HEK293 (cell line): Measurements from ENCODE around the gene B4GALNT4.

Experiments used
- CTCF ChIA-PET: fragments of 350-600 bp; formaldehyde crosslinking; extraction: SDS; loops from one replicate; lab custom pipeline; 2021; ENCODE audit warnings: antibody characterized with exemption; lab: Yijun Ruan, JAX
- POLR2A ChIA-PET: fragments of 300-600 bp; formaldehyde crosslinking; extraction: SDS; loops from one replicate; lab custom pipeline; 2020; ENCODE audit warnings: antibody characterized with exemption, inconsistent platforms; lab: Yijun Ruan, JAX
- H3K27ac ChIP-seq: fragments of 200-500 bp; sonication (Bioruptor generic); 2 replicates; pipeline ENCODE4 v1.5.1; 2014; ENCODE audit warnings: low read depth, low read length, control low read depth, inconsistent platforms; ENCODE audit errors: extremely low read depth
- H3K36me3 ChIP-seq, 2 experiments: fragments of 200-500 bp in 1 of 2; sonication (Bioruptor generic) in 1 of 2; 1 replicate in 1 of 2; 2 replicates in 1 of 2; pipeline ENCODE4 v1.5.1; 2014 to 2017; ENCODE audit warnings: inconsistent platforms in 2 of 2, low read length in 2 of 2; ENCODE audit not compliant: control insufficient read depth in 2 of 2, insufficient read depth in 1 of 2
- H3K4me1 ChIP-seq: fragments of 200-500 bp; sonication (Bioruptor generic); 2 replicates; pipeline ENCODE4 v1.5.1; 2014; ENCODE audit warnings: mild to moderate bottlenecking, low read length, inconsistent platforms; ENCODE audit not compliant: control insufficient read depth, insufficient read depth
- H3K4me3 ChIP-seq: 2 replicates; pipeline ENCODE4 v1.5.1; 2011; ENCODE audit warnings: low read depth, mild to moderate bottlenecking, control low read depth, low read length, moderate library complexity
- H3K9me3 ChIP-seq: fragments of 200-500 bp; sonication (Bioruptor generic); 2 replicates; pipeline ENCODE4 v1.5.1; 2014; ENCODE audit warnings: low read depth, low read length, inconsistent platforms; ENCODE audit not compliant: control insufficient read depth, insufficient read depth
- EGR2 ChIP-seq: fragments of 450-650 bp; formaldehyde crosslinking; IDR thresholded peaks from 2 replicates; pipeline ENCODE4 v1.5.1; 2016; ENCODE audit warnings: low read depth, missing biosample characterization, missing genetic modification characterization
- HOXD13 ChIP-seq: sonication (generic); formaldehyde crosslinking; IDR thresholded peaks from 2 replicates; pipeline ENCODE4 v1.8.0; 2022; ENCODE audit warnings: missing genetic modification reagents, borderline replicate concordance
- KLF1 ChIP-seq: fragments of 450-650 bp; formaldehyde crosslinking; IDR thresholded peaks from 2 replicates; pipeline ENCODE4 v1.5.1; 2016; ENCODE audit warnings: missing biosample characterization, missing genetic modification characterization
- KLF17 ChIP-seq: fragments of 450-650 bp; formaldehyde crosslinking; IDR thresholded peaks from 2 replicates; pipeline ENCODE4 v1.5.1; 2016; ENCODE audit warnings: missing biosample characterization, missing genetic modification characterization
- KLF8 ChIP-seq: fragments of 450-650 bp; formaldehyde crosslinking; IDR thresholded peaks from 2 replicates; pipeline ENCODE4 v1.5.1; 2016; ENCODE audit warnings: missing biosample characterization, missing genetic modification characterization
- PBX3 ChIP-seq: sonication (generic); formaldehyde crosslinking; IDR thresholded peaks from 2 replicates; pipeline ENCODE4 v1.8.1; 2022; ENCODE audit warnings: mild to moderate bottlenecking, moderate library complexity, missing genetic modification reagents
- PRDM1 ChIP-seq: fragments of 450-650 bp; formaldehyde crosslinking; IDR thresholded peaks from 2 replicates; pipeline ENCODE4; 2016; ENCODE audit warnings: missing biosample characterization, missing genetic modification characterization
- REST ChIP-seq: fragments of 450-650 bp; formaldehyde crosslinking; IDR thresholded peaks from 2 replicates; pipeline ENCODE4 v1.5.1; 2016; ENCODE audit warnings: missing biosample characterization, missing genetic modification characterization
- SP2 ChIP-seq: fragments of 450-650 bp; formaldehyde crosslinking; IDR thresholded peaks from 2 replicates; pipeline ENCODE4 v1.5.1; 2016; ENCODE audit warnings: missing biosample characterization, missing genetic modification characterization
- TRIM28 ChIP-seq: IDR thresholded peaks from 2 replicates; pipeline ENCODE4 v1.6.1; 2011; ENCODE audit warnings: low read length, control low read depth, borderline replicate concordance
- YY2 ChIP-seq: fragments of 450-650 bp; formaldehyde crosslinking; IDR thresholded peaks from 2 replicates; pipeline ENCODE4 v1.5.1; 2016; ENCODE audit warnings: missing biosample characterization, missing genetic modification characterization
- ZBTB20 ChIP-seq: fragments of 450-650 bp; formaldehyde crosslinking; IDR thresholded peaks from 2 replicates; pipeline ENCODE4 v1.5.1; 2016; ENCODE audit warnings: missing biosample characterization, missing genetic modification characterization
- ZNF354C ChIP-seq: fragments of 450-650 bp; formaldehyde crosslinking; IDR thresholded peaks from 2 replicates; pipeline ENCODE4 v1.5.1; 2016; ENCODE audit warnings: missing biosample characterization, missing genetic modification characterization, low read depth, borderline replicate concordance
- ZNF37A ChIP-seq: fragments of 450-650 bp; IDR thresholded peaks from 2 replicates; pipeline ENCODE4 v1.5.1; 2018; ENCODE audit warnings: missing biosample characterization, missing genetic modification characterization
- ZNF544 ChIP-seq: fragments of 450-650 bp; formaldehyde crosslinking; IDR thresholded peaks from 2 replicates; pipeline ENCODE4 v1.5.0; 2017; ENCODE audit warnings: missing biosample characterization, missing genetic modification characterization
- ZNF549 ChIP-seq: fragments of 450-650 bp; IDR thresholded peaks from 2 replicates; pipeline ENCODE4 v1.5.1; 2018; ENCODE audit warnings: missing biosample characterization, missing genetic modification characterization, mild to moderate bottlenecking, inconsistent platforms, moderate library complexity
- ZNF555 ChIP-seq: fragments of 450-650 bp; formaldehyde crosslinking; conservative IDR thresholded peaks from 2 replicates; pipeline ENCODE4 v1.5.1; 2017; ENCODE audit warnings: missing biosample characterization, mild to moderate bottlenecking, missing genetic modification characterization, inconsistent platforms
- ZNF639 ChIP-seq: fragments of 450-650 bp; formaldehyde crosslinking; IDR thresholded peaks from 2 replicates; pipeline ENCODE4 v1.5.1; 2016; ENCODE audit warnings: missing biosample characterization, missing genetic modification characterization
- ZNF768 ChIP-seq: fragments of 450-650 bp; formaldehyde crosslinking; IDR thresholded peaks from 2 replicates; pipeline ENCODE4 v1.5.1; 2018; ENCODE audit warnings: missing biosample characterization, mild to moderate bottlenecking, missing genetic modification characterization
- ZNF776 ChIP-seq: fragments of 450-650 bp; formaldehyde crosslinking; IDR thresholded peaks from 2 replicates; pipeline ENCODE4 v1.5.0; 2017; ENCODE audit warnings: missing biosample characterization, missing genetic modification characterization, borderline replicate concordance
- ZNF785 ChIP-seq: fragments of 450-650 bp; formaldehyde crosslinking; IDR thresholded peaks from 2 replicates; pipeline ENCODE4 v1.5.1; 2016; ENCODE audit warnings: missing biosample characterization, missing genetic modification characterization
- ZNF791 ChIP-seq: fragments of 450-650 bp; formaldehyde crosslinking; IDR thresholded peaks from 2 replicates; pipeline ENCODE4 v1.5.1; 2016; ENCODE audit warnings: missing biosample characterization, missing genetic modification characterization
- ZNF837 ChIP-seq: fragments of 450-650 bp; formaldehyde crosslinking; IDR thresholded peaks from 2 replicates; pipeline ENCODE4 v1.5.1; 2016; ENCODE audit warnings: missing biosample characterization, missing genetic modification characterization
- ZSCAN30 ChIP-seq: fragments of 450-650 bp; IDR thresholded peaks from 2 replicates; pipeline ENCODE4 v1.5.1; 2018; ENCODE audit warnings: missing biosample characterization, mild to moderate bottlenecking, missing genetic modification characterization, moderate library complexity
- ZXDB ChIP-seq: fragments of 450-650 bp; formaldehyde crosslinking; IDR thresholded peaks from 2 replicates; pipeline ENCODE4 v1.5.1; 2016; ENCODE audit warnings: missing biosample characterization, missing genetic modification characterization
- TF ChIP-seq, protein P1 (sequence below): fragments of 450-650 bp; formaldehyde crosslinking; IDR thresholded peaks from 2 replicates; pipeline ENCODE4 v1.5.1; 2016; ENCODE audit warnings: missing biosample characterization, missing genetic modification characterization

The B4GALNT4 gene

DNA sequence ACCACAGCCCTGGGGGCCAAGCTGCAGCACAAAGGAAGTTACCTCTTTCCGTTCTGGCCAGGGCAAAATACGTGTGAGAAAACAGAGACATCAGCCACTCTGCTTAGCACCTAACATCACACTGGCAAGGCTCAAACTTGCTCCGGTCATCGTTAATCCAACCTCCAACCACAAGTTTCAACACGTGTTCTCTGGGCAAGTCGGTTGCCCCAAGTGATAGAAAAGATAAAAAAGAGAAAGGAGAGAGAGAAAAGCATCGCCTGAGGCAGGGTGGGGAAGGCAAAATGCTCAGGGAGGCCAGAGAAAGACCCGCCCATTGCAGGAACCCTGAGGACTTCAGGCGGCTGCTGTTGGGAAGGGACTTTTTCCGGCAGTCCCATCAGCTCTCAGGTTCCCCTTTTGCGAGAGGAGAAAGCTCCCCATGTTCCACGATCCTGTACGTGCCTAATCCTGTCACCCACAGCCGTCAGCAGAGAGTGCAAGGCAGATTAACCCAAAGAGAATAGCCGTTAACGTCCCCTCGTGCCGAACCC is 18.5 kb upstream of the B4GALNT4 start:
- Histone ChIP-seq H3K4me3 (no peak overlapping the region), H3K9me3 (no peaks in the 10 kb centered on the region), H3K36me3 (no peaks in the 10 kb centered on the region), H3K4me1 (no peaks in the 10 kb centered on the region), H3K27ac (no peak overlapping the region)
- CTCF ChIA-PET, result no interaction called here
- POLR2A ChIA-PET, result no interaction called here
- no peak for TF ChIP-seq KLF17 (tag by site-specific recombination)
- no peak for TF ChIP-seq ZNF549
- TF ChIP-seq KLF1 (tag by site-specific recombination), result no peak
- no peak for TF ChIP-seq ZNF555
- no peak for TF ChIP-seq ZNF776 (tag by site-specific recombination)
- TF ChIP-seq ZNF639, result no peak
- no peak for TF ChIP-seq ZNF791 (tag by site-specific recombination)
- TF ChIP-seq TRIM28, result no peak
- no peak for TF ChIP-seq ZNF354C (tag by site-specific recombination)
- TF ChIP-seq YY2, result no peak
- TF ChIP-seq ZNF785, result no peak
- TF ChIP-seq ZNF544 (tag by site-specific recombination), result no peak
- no peak for TF ChIP-seq HOXD13 (CRISPR knock-in tag)
- no peak for TF ChIP-seq PBX3
- TF ChIP-seq ZXDB (tag by site-specific recombination), result no peak
- no peak for TF ChIP-seq ZNF837

- POLR2A ChIA-PET, result no interaction called here
- TF ChIP-seq KLF8 (tag by site-specific recombination) (no peak), PRDM1 (tag by site-specific recombination) (no peak), ZNF37A (tag by site-specific recombination) (no peak), SP2 (tag by site-specific recombination) (no peak), ZSCAN30 (tag by site-specific recombination) (no peak)
- TF ChIP-seq, all 188 proteins: peak for 0
- Histone ChIP-seq H3K4me1 (no peaks in the 10 kb centered on the region), H3K36me3 (no peaks in the 10 kb centered on the region), H3K9me3 (no peaks in the 10 kb centered on the region), H3K4me3 (no peak overlapping the region), H3K27ac (no peak overlapping the region)
- CTCF ChIA-PET, result interaction anchor here (0.7 kb wide), 1 partner anchor 34 kb away, joined by 3 read pairs; no protein-coding TSS in a partner anchor
Observed at GRCh38 chr11:351411-351810, 17.9 kb upstream of the B4GALNT4 start.

GRCh38 chr11:352456-353031 is 16.8 kb upstream of the B4GALNT4 start:
- ChIA-PET POLR2A (no interaction called here), CTCF (interaction anchor here (0.5 to 1.0 kb wide), 2 partner anchors 102 to 146 kb away, joined by 3 read pairs; partner anchors contain the start of gene BET1L)
- Histone ChIP-seq H3K27ac (no peak overlapping the region), H3K4me3 (no peak overlapping the region), H3K9me3 (no peaks in the 10 kb centered on the region), H3K4me1 (no peaks in the 10 kb centered on the region), H3K36me3 (no peaks in the 10 kb centered on the region)
- TF ChIP-seq REST, result no peak
- no peak for TF ChIP-seq ZBTB20
- TF ChIP-seq, protein P1, sequence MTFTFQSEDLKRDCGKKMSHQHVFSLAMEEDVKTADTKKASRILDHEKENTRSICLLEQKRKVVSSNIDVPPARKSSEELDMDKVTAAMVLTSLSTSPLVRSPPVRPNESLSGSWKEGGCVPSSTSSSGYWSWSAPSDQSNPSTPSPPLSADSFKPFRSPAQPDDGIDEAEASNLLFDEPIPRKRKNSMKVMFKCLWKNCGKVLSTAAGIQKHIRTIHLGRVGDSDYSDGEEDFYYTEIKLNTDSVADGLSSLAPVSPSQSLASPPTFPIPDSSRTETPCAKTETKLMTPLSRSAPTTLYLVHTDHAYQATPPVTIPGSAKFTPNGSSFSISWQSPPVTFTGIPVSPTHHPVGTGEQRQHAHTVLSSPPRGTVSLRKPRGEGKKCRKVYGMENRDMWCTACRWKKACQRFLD (tag by site-specific recombination), result no peak
- no peak for TF ChIP-seq EGR2 (tag by site-specific recombination)
- TF ChIP-seq ZNF768 (tag by site-specific recombination), result no peak
